ENCODE results near the gene RILP. TPM values are rescaled to one million over a fixed set of nuclear protein-coding genes. Genes with fewer than 3 reads are reported as not detected.

RILP gene
- total RNA-seq, 1 experiment from 2014 or later, result 11.6 TPM

DNA sequence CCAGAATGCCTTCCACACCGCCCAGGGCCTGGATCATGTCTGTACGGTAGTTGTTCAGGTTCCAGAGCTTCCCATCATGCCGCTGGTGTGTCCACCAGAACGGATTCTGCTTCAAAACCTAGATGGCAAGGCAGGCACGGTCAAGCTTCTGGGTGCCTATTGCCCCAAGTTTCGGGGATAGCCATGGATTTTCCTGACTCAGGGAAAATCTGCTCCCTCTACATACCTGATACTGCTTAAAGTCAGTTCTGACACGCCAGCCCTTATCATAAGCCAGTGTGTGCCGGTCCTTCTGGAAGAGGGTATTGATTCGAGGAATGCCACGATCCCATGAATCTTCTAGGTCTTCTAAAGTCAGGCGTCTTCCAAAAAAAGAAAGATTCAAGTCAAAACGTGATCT, 11.4 kb upstream of the RILP start:
- ATAC-seq (no peak), DNase-seq (ENCODE audit: low read depth, low spot score) (no peak)
- H3K4me2 ChIP-seq (ENCODE audit: low read length), result no peak overlapping the region
- no peaks in the 10 kb centered on the region for H3K4me1 ChIP-seq (ENCODE audit: control insufficient read depth in 1 of 2, insufficient read depth in 2 of 2, low read length in 2 of 2)
- H3K9me2 ChIP-seq (ENCODE audit: insufficient read depth), result no peaks in the 10 kb centered on the region
- BruUV-seq (replicated peaks), result TSS peak; percentile 75
- CTCF ChIA-PET, result interaction anchor here (1.3 kb wide), 1 partner anchor 12 kb away, joined by 8 read pairs; the partner anchor contains the start of gene RILP
- intact Hi-C loops (cut with micrococcal nuclease), result loop anchor here (10.0 kb wide), 1 partner anchor 204 kb away; no protein-coding TSS in a partner anchor
- H3K4me3 ChIP-seq (replicated peaks in 1 of 2; ENCODE audit: low read depth in 1 of 2, low read length in 2 of 2), result no peak overlapping the region
- TF ChIP-seq, protein P1, sequence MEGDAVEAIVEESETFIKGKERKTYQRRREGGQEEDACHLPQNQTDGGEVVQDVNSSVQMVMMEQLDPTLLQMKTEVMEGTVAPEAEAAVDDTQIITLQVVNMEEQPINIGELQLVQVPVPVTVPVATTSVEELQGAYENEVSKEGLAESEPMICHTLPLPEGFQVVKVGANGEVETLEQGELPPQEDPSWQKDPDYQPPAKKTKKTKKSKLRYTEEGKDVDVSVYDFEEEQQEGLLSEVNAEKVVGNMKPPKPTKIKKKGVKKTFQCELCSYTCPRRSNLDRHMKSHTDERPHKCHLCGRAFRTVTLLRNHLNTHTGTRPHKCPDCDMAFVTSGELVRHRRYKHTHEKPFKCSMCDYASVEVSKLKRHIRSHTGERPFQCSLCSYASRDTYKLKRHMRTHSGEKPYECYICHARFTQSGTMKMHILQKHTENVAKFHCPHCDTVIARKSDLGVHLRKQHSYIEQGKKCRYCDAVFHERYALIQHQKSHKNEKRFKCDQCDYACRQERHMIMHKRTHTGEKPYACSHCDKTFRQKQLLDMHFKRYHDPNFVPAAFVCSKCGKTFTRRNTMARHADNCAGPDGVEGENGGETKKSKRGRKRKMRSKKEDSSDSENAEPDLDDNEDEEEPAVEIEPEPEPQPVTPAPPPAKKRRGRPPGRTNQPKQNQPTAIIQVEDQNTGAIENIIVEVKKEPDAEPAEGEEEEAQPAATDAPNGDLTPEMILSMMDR (IDR thresholded peaks at IDR 0.05 in 2 of 3, conservative IDR thresholded peaks at IDR 0.05 in 1 of 3; ENCODE audit: borderline replicate concordance in 1 of 3, insufficient read depth in 1 of 3, low read depth in 2 of 3, low read length in 2 of 3), result no peak
- TF ChIP-seq FOSL1 (IDR thresholded peaks at IDR 0.05; ENCODE audit: low read depth), result no peak
- no peak for TF ChIP-seq ZFX (IDR thresholded peaks at IDR 0.05)
- TF ChIP-seq EZH2phosphoT487 (IDR thresholded peaks at IDR 0.05; ENCODE audit: borderline replicate concordance), result no peak
- TF ChIP-seq POLR2AphosphoS5 (IDR thresholded peaks at IDR 0.05; ENCODE audit: low read depth, low read length), result no peak
- TF ChIP-seq CEBPB (IDR thresholded peaks at IDR 0.05; ENCODE audit: low read depth), result no peak
- no peak for TF ChIP-seq ELF1 (IDR thresholded peaks at IDR 0.05; ENCODE audit: borderline replicate concordance, low read depth)
- TF ChIP-seq TCF7L2 (IDR thresholded peaks at IDR 0.05; ENCODE audit: borderline replicate concordance, extremely low read depth, insufficient read depth, insufficient read length), result no peak
- TF ChIP-seq, protein P2, sequence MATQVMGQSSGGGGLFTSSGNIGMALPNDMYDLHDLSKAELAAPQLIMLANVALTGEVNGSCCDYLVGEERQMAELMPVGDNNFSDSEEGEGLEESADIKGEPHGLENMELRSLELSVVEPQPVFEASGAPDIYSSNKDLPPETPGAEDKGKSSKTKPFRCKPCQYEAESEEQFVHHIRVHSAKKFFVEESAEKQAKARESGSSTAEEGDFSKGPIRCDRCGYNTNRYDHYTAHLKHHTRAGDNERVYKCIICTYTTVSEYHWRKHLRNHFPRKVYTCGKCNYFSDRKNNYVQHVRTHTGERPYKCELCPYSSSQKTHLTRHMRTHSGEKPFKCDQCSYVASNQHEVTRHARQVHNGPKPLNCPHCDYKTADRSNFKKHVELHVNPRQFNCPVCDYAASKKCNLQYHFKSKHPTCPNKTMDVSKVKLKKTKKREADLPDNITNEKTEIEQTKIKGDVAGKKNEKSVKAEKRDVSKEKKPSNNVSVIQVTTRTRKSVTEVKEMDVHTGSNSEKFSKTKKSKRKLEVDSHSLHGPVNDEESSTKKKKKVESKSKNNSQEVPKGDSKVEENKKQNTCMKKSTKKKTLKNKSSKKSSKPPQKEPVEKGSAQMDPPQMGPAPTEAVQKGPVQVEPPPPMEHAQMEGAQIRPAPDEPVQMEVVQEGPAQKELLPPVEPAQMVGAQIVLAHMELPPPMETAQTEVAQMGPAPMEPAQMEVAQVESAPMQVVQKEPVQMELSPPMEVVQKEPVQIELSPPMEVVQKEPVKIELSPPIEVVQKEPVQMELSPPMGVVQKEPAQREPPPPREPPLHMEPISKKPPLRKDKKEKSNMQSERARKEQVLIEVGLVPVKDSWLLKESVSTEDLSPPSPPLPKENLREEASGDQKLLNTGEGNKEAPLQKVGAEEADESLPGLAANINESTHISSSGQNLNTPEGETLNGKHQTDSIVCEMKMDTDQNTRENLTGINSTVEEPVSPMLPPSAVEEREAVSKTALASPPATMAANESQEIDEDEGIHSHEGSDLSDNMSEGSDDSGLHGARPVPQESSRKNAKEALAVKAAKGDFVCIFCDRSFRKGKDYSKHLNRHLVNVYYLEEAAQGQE (IDR thresholded peaks at IDR 0.05; ENCODE audit: low read depth), result no peak
- TF ChIP-seq, protein P3, sequence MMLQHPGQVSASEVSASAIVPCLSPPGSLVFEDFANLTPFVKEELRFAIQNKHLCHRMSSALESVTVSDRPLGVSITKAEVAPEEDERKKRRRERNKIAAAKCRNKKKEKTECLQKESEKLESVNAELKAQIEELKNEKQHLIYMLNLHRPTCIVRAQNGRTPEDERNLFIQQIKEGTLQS (IDR thresholded peaks at IDR 0.05), result no peak
- TF ChIP-seq JUND (IDR thresholded peaks at IDR 0.05), result no peak
- TF ChIP-seq CBX3 (IDR thresholded peaks at IDR 0.05; ENCODE audit: low read depth), result no peak
- TF ChIP-seq YY1 (IDR thresholded peaks at IDR 0.05; ENCODE audit: extremely low read depth, insufficient replicate concordance, low read depth, low read length), result no peak
- no peak for TF ChIP-seq SIN3A (IDR thresholded peaks at IDR 0.05; ENCODE audit: low read depth)
- no peak for TF ChIP-seq ZNF274 (IDR thresholded peaks at IDR 0.05; ENCODE audit: low read depth, low read length)
- TF ChIP-seq EGR1 (IDR thresholded peaks at IDR 0.05; ENCODE audit: low read depth), result no peak
- no peak for TF ChIP-seq SRF (IDR thresholded peaks at IDR 0.05; ENCODE audit: low read depth)
- TF ChIP-seq, protein P4, sequence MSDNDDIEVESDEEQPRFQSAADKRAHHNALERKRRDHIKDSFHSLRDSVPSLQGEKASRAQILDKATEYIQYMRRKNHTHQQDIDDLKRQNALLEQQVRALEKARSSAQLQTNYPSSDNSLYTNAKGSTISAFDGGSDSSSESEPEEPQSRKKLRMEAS (IDR thresholded peaks at IDR 0.05), result no peak
- no peak overlapping the region for H3K9ac ChIP-seq (ENCODE audit: low read length)
- peaks cover 18% of the 10 kb centered on the region for H3K79me2 ChIP-seq (ENCODE audit: insufficient read depth, low read length)
- 0 out of 2 replicates have a peak, but pooled peaks cover 6% of the 10 kb centered on the region for H4K20me1 ChIP-seq (ENCODE audit: insufficient read depth)
- H3K27me3 ChIP-seq (ENCODE audit: insufficient read depth, low read length), result no peaks in the 10 kb centered on the region
- no peaks in the 10 kb centered on the region for H3K9me3 ChIP-seq (ENCODE audit: control insufficient read depth in 1 of 2, insufficient read depth in 1 of 2, low read depth in 1 of 2, low read length in 2 of 2)
- H3K36me3 ChIP-seq (ENCODE audit: control insufficient read depth in 1 of 2, insufficient read depth in 2 of 2, low read length in 2 of 2), result peaks cover 71 to 73% of the 10 kb centered on the region in 2 experiments
- RAD21 ChIA-PET (ENCODE audit: low non-redundant PET in 1 of 2, low total read pairs in 2 of 2, uncharacterized antibody in 2 of 2, unreplicated experiment in 2 of 2), result no interaction called here
- no peak overlapping the region for H2AFZ ChIP-seq (ENCODE audit: low read depth, low read length, poor library complexity, severe bottlenecking)
- H3K27ac ChIP-seq (ENCODE audit: low read depth, low read length), result no peak overlapping the region
- POLR2A ChIA-PET, result no interaction called here

Measured in HCT116 (cell line).